Thyroid gland (tissue), 4 donors: ENCODE results near the gene FLCN.
"Not testable (repeated sequence)": the region's sequence is repeated elsewhere in the genome, so short reads cannot be mapped to it uniquely, and the experiment has no call there.

ENCODE experiments used
- POLR2A ChIP-seq, 2 donors: fragments of 450-650 bp; IDR thresholded peaks; one replicate each; pipeline ENCODE4 v1.6.1; 2017; ENCODE audit warnings: antibody characterized with exemption in 2 of 2, mild to moderate bottlenecking in 2 of 2, moderate library complexity in 1 of 2
- TF ChIP-seq, protein P1 (sequence below), 6 experiments: fragments of 200-600 bp in 3 of 6; fragments of 450-650 bp in 3 of 6; sonication (generic) in 3 of 6; IDR thresholded peaks; one replicate each; pipeline ENCODE4 v1.5.1; 2016 to 2019; ENCODE audit warnings: antibody characterized with exemption in 6 of 6, mild to moderate bottlenecking in 2 of 6, inconsistent platforms in 1 of 6, moderate library complexity in 1 of 6

DNA sequence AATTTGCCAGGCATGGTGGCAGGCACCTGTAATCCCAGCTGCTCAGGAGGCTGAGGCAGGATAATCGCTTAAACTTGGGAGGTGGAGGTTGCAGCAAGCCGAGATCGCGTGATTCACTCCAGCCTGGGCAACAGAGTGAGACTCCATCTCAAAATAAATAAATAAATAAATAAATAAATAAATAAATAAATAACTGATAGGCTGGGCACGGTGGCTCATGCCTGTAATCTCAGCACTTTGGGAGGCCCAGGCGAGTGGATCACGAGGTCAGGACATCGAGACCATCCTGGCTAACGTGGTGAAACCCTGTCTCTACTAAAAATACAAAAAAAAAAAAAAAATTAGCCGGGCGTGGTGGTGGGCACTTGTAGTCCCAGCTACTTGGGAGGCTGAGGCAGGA lies 18.7 kb upstream of the FLCN start:
- TF ChIP-seq, protein P1, sequence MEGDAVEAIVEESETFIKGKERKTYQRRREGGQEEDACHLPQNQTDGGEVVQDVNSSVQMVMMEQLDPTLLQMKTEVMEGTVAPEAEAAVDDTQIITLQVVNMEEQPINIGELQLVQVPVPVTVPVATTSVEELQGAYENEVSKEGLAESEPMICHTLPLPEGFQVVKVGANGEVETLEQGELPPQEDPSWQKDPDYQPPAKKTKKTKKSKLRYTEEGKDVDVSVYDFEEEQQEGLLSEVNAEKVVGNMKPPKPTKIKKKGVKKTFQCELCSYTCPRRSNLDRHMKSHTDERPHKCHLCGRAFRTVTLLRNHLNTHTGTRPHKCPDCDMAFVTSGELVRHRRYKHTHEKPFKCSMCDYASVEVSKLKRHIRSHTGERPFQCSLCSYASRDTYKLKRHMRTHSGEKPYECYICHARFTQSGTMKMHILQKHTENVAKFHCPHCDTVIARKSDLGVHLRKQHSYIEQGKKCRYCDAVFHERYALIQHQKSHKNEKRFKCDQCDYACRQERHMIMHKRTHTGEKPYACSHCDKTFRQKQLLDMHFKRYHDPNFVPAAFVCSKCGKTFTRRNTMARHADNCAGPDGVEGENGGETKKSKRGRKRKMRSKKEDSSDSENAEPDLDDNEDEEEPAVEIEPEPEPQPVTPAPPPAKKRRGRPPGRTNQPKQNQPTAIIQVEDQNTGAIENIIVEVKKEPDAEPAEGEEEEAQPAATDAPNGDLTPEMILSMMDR (IDR thresholded peaks at IDR 0.05) = not testable (repeated sequence)
- TF ChIP-seq POLR2A (IDR thresholded peaks at IDR 0.05) = not testable (repeated sequence)
